Fibroblast of lung (primary cell): ENCODE measurements around the gene SHANK1. TPM values are rescaled to one million over a fixed set of nuclear protein-coding genes. Genes with fewer than 3 reads are reported as not detected.
A peak's percentile ranks its signal among the peaks of the same experiment; 100 is the strongest.

Source experiments
- DNase-seq, 2 donors: peaks; one replicate each; pipeline versions ENCODE4 v3.0.0 to v3.0.0-alpha.2; 2010; ENCODE audit warnings: low read depth in 2 of 2
- H2AFZ ChIP-seq: 2 replicates; pipeline ENCODE4 v1.5.1; 2012; ENCODE audit warnings: low read length, control low read depth, inconsistent platforms
- H3K27ac ChIP-seq: 2 replicates; pipeline ENCODE4 v1.5.1; 2011; ENCODE audit warnings: low read length, control low read depth; ENCODE audit not compliant: insufficient read depth
- H3K27me3 ChIP-seq: 2 replicates; pipeline ENCODE4 v1.5.1; 2011; ENCODE audit warnings: mild to moderate bottlenecking, low read length; ENCODE audit not compliant: control insufficient read depth, insufficient read depth
- H3K36me3 ChIP-seq: 2 replicates; pipeline ENCODE4 v1.5.1; 2011; ENCODE audit warnings: low read length; ENCODE audit not compliant: control insufficient read depth, insufficient read depth
- H3K4me1 ChIP-seq: 2 replicates; pipeline ENCODE4 v1.5.1; 2011; ENCODE audit warnings: low read length; ENCODE audit not compliant: control insufficient read depth, insufficient read depth; ENCODE audit errors: extremely low read depth
- H3K4me2 ChIP-seq: 2 replicates; pipeline ENCODE4 v1.5.1; 2011; ENCODE audit warnings: low read length, control low read depth; ENCODE audit not compliant: insufficient read depth; ENCODE audit errors: extremely low read depth
- H3K4me3 ChIP-seq, 4 experiments: fragments of 200-600 bp in 1 of 4; sonication (generic) in 1 of 4; replicated peaks in 1 of 4; 2 replicates each; pipeline ENCODE4 v1.5.1; 2011 to 2016; ENCODE audit warnings: low read length in 4 of 4, low read depth in 3 of 4, mild to moderate bottlenecking in 3 of 4, control low read depth in 2 of 4, inconsistent platforms in 1 of 4, mixed read lengths in 1 of 4; ENCODE audit not compliant: insufficient read depth in 1 of 4; ENCODE audit errors: control extremely low read depth in 1 of 4
- H3K79me2 ChIP-seq: 2 replicates; pipeline ENCODE4 v1.5.1; 2012; ENCODE audit warnings: mild to moderate bottlenecking, low read length, inconsistent platforms; ENCODE audit not compliant: control insufficient read depth, insufficient read depth
- H3K9ac ChIP-seq: 2 replicates; pipeline ENCODE4 v1.5.1; 2011; ENCODE audit warnings: mild to moderate bottlenecking, low read length, control low read depth; ENCODE audit not compliant: insufficient read depth
- H3K9me3 ChIP-seq: 2 replicates; pipeline ENCODE4 v1.5.1; 2012; ENCODE audit warnings: low read depth, low read length; ENCODE audit not compliant: control insufficient read depth, insufficient read depth
- H4K20me1 ChIP-seq: 2 replicates; pipeline ENCODE4 v1.5.1; 2011; ENCODE audit warnings: low read length; ENCODE audit not compliant: control insufficient read depth, insufficient read depth; ENCODE audit errors: extremely low read depth
- EZH2 ChIP-seq: IDR thresholded peaks from 2 replicates; pipeline ENCODE4 v1.5.1; 2012; ENCODE audit warnings: low read length, control low read depth, mild to moderate bottlenecking; ENCODE audit errors: missing control alignments
- polyA plus RNA-seq, 2 donors: library from polyadenylated mRNA; depleted of rRNA in 1 of 2; stranded (reverse) in 1 of 2; unstranded in 1 of 2; fragments of >200 nt; gene quantifications; 2 replicates each; pipeline ENCODE4 v1.2.1, GENCODE V29; 2011 to 2012; ENCODE audit warnings: missing spikeins in 1 of 2
- total RNA-seq: library from RNA; depleted of rRNA; stranded (reverse); fragments of >200 nt; gene quantifications from 2 replicates; pipeline ENCODE4 v1.2.1, GENCODE V29; 2014
- TF ChIP-seq, protein P1 (sequence below), 2 donors: IDR thresholded peaks in 1 of 2; conservative IDR thresholded peaks in 1 of 2; 1 replicate in 1 of 2; 2 replicates in 1 of 2; pipeline ENCODE4 v1.5.1; 2011 to 2012; ENCODE audit warnings: low read length in 2 of 2, control low read depth in 1 of 2, inconsistent platforms in 1 of 2, low read depth in 1 of 2, mild to moderate bottlenecking in 1 of 2

The SHANK1 gene
- total and polyA plus RNA-seq, 2 donors (not counting 1 experiment from before 2014, with no cell fraction given): 1.4 to 7.9 TPM

DNA sequence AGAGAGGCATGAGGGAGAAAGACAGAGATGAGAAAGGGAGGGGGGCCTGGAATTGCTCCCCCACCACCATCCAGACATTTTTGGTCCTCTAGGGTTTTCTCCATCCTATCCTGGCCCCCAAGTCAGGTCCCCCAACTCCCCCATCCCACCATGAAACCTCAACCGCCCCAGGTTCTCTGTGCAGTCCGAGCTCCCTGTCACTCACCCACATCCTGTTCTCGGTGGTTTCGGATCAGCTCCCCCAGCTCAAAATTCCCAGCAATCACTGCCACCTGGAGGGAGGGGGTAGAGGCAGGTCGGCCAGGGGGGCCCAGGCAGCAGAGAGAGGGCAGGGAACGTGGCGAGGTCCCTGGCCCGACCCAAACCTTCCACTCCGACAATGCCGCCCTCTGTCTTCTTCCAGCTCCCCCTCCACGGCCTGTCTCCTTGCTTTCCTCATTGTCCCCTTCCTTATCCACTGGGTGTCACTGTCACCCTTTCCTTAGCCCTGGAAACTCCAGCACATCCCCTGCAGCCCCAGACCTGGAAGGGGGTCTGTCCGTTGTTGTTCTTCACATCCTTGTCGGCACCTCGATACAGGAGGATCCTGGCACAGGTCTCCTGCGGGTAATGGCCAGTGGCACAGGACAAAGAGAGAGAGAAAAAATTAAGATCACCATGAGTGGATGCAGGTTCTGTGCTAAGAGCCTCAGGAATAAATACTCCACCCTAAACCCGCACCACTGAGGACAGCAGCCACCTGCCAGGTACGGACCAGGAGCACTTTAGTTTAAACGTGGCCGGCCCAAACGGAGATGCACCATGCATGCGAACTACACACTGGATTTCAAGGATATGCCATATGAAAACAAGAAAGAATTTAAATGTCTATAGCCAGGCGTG, 15.4 kb downstream of the SHANK1 start:
- Histone ChIP-seq H3K27me3 (no peaks in the 10 kb centered on the region), H2AFZ (no peak overlapping the region)
- DNase-seq: no peak

DNA sequence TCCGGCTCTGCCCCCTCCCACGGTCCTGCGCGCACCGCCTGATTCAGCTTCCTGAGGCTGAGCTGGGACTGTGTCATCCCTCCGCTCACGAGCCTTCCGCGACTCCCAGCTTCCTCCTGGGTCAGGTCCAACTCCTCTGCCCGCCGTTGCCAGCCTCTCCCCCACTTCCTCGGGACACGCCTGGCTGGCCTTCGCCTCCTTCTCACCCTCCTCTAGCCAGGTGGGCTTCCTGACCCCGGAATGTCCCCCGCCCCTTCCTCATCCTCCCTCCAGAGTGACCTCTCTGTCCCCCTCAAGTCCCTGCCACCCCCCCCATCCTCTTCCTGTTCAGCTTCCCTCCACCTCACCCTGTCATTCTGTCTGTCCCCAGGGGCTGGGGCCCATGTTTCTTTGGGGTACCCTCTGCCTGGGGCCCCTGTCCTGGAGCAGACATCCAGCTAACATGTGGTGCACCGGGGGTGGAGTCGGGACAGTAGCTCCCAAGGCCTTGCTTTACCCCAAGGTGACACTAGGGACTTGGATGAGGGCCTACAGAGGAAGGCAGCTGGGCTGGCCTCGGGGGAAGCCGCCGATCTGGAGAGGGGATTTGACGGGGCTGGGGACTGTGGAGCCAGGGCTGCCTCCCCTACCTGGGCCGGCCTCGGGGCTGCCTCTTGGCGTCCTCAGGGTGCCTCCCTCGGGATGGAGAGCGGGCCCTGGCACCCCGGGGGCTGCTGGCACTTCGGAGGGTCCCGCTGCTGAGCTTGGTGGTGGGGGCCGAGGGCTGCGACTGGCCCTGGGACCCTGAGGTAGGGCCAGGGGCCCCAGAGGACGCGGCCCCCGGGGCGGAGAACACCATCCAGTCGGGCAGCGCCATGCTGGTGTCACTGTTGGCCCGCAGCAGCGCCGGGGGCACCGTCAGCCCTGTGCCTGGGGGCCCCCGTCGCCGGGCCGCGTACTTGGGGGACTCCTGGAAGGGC, 16.5 kb downstream of the SHANK1 start:
- Histone ChIP-seq H3K27ac (no peak overlapping the region), H3K4me3 (no peak overlapping the region), H3K27me3 (no peaks in the 10 kb centered on the region), H3K36me3 (no peaks in the 10 kb centered on the region), H3K4me2 (no peak overlapping the region), H3K9me3 (no peaks in the 10 kb centered on the region), H3K79me2 (no peaks in the 10 kb centered on the region), H4K20me1 (no peaks in the 10 kb centered on the region), H2AFZ (no peak overlapping the region), H3K9ac (no peak overlapping the region), H3K4me1 (no peaks in the 10 kb centered on the region)
- TF ChIP-seq, protein P1, sequence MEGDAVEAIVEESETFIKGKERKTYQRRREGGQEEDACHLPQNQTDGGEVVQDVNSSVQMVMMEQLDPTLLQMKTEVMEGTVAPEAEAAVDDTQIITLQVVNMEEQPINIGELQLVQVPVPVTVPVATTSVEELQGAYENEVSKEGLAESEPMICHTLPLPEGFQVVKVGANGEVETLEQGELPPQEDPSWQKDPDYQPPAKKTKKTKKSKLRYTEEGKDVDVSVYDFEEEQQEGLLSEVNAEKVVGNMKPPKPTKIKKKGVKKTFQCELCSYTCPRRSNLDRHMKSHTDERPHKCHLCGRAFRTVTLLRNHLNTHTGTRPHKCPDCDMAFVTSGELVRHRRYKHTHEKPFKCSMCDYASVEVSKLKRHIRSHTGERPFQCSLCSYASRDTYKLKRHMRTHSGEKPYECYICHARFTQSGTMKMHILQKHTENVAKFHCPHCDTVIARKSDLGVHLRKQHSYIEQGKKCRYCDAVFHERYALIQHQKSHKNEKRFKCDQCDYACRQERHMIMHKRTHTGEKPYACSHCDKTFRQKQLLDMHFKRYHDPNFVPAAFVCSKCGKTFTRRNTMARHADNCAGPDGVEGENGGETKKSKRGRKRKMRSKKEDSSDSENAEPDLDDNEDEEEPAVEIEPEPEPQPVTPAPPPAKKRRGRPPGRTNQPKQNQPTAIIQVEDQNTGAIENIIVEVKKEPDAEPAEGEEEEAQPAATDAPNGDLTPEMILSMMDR (conservative IDR thresholded peaks at IDR 0.05 in 1 of 2, IDR thresholded peaks at IDR 0.05 in 1 of 2; ENCODE audit: low read depth in 1 of 2, low read length in 2 of 2): no peak
- TF ChIP-seq EZH2: no peak
- no peak for DNase-seq

More for the DNA sequence above, 15.4 kb downstream of the SHANK1 start:
- Histone ChIP-seq H4K20me1 (no peaks in the 10 kb centered on the region), H3K9me3 (no peaks in the 10 kb centered on the region), H3K9ac (no peak overlapping the region), H3K36me3 (no peaks in the 10 kb centered on the region), H3K4me2 (no peak overlapping the region), H3K27ac (no peak overlapping the region), H3K4me1 (no peaks in the 10 kb centered on the region), H3K4me3 (no peak overlapping the region), H3K79me2 (no peaks in the 10 kb centered on the region)
- TF ChIP-seq, protein P1 (conservative IDR thresholded peaks at IDR 0.05 in 1 of 2, IDR thresholded peaks at IDR 0.05 in 1 of 2; ENCODE audit: low read depth in 1 of 2, low read length in 2 of 2): peak in 1 of 2 donors; percentile 6
- no peak for TF ChIP-seq EZH2
